Colonic mucosa (tissue), 4 donors: ENCODE measurements around the gene SELENOH. TPM values are rescaled to one million over a fixed set of nuclear protein-coding genes. Genes with fewer than 3 reads are reported as not detected.
"Not testable (repeated sequence)": the region's sequence is repeated elsewhere in the genome, so short reads cannot be mapped to it uniquely, and the experiment has no call there.

Experiments used
- DNase-seq: peaks from one replicate; pipeline ENCODE4 v3.0.0-alpha.2; 2020
- H3K27ac ChIP-seq: fragments of 200-600 bp; one replicate; pipeline ENCODE4 v1.8.0; 2021
- H3K27me3 ChIP-seq: fragments of 200-600 bp; one replicate; pipeline ENCODE4 v1.8.0; 2021
- H3K36me3 ChIP-seq: fragments of 200-600 bp; one replicate; pipeline ENCODE4 v1.8.0; 2021
- H3K4me1 ChIP-seq: fragments of 200-600 bp; one replicate; pipeline ENCODE4 v1.8.0; 2021; ENCODE audit warnings: mild to moderate bottlenecking
- H3K4me3 ChIP-seq: fragments of 200-600 bp; one replicate; pipeline ENCODE4 v1.8.0; 2021
- H3K9ac ChIP-seq, 2 donors: one replicate each; pipeline ENCODE4 v1.7.0; 2013; ENCODE audit warnings: control low read depth in 2 of 2, low read depth in 2 of 2, low read length in 2 of 2
- H3K9me3 ChIP-seq: fragments of 200-600 bp; one replicate; pipeline ENCODE4 v1.8.0; 2021
- CTCF ChIP-seq: fragments of 200-600 bp; IDR thresholded peaks from one replicate; pipeline ENCODE4 v1.8.0; 2022; ENCODE audit warnings: antibody characterized with exemption, mild to moderate bottlenecking
- intact Hi-C: fragments of 100-400 bp; cut with DNase I; formaldehyde crosslinking; loops from one replicate; pipeline ENCODE4 v1.14.1; 2022
- total RNA-seq, 2 donors: library from RNA; stranded (reverse); fragmentation: NEBNext Ultra II Directional in 1 of 2; extraction: Animal tissue kit (Norgen Biotek cat#: 25700) in 1 of 2; gene quantifications; one replicate each; pipeline ENCODE4 v1.2.1, GENCODE V29; 2021
- donor health status: healthy.
- donor health status: DM: no; HTN: no; CAD: no.
- donor health status: DM: no; HTN: no; CAD: no.

Gene SELENOH
- total RNA-seq, 2 donors from 2014 or later, result 86.9 to 140 TPM

GRCh38 chr11:57713835-57714234 lies 27.5 kb upstream of the SELENOH start:
- intact Hi-C loops, result loop anchor here (5.0 kb wide), 1 partner anchor 42 kb away; no protein-coding TSS in a partner anchor
- peaks cover 24% of the 10 kb centered on the region for H3K4me1 ChIP-seq
- H3K9me3 ChIP-seq, result no peaks in the 10 kb centered on the region
- peak overlapping the region in 1 of 2 donors; percentile 100 for H3K9ac ChIP-seq
- no peak for TF ChIP-seq CTCF
- no peak for DNase-seq
- H3K27ac ChIP-seq, result no peak overlapping the region
- peak overlapping the region; percentile 64 for H3K4me3 ChIP-seq
- H3K27me3 ChIP-seq, result no peaks in the 10 kb centered on the region
- H3K36me3 ChIP-seq, result no peaks in the 10 kb centered on the region

- DNase-seq, H3K9ac ChIP-seq, H3K9me3 ChIP-seq, intact Hi-C loops, H3K27ac ChIP-seq, H3K36me3 ChIP-seq, H3K4me3 ChIP-seq, H3K27me3 ChIP-seq: not testable (repeated sequence)
- H3K4me1 ChIP-seq, result peaks cover 20% of the 10 kb centered on the region
These were observed 24.6 kb upstream of the SELENOH start for GRCh38 chr11:57716726-57717125.

- Histone ChIP-seq H3K36me3 (no peaks in the 10 kb centered on the region), H3K27ac (no peak overlapping the region), H3K4me3 (no peak overlapping the region), H3K9me3 (no peaks in the 10 kb centered on the region), H3K27me3 (no peaks in the 10 kb centered on the region), H3K9ac (no peak overlapping the region), H3K4me1 (no peaks in the 10 kb centered on the region)
- intact Hi-C loops, result no loop called here
- DNase-seq, result no peak
- TF ChIP-seq CTCF, result no peak
These were observed 14.1 kb upstream of the SELENOH start for GRCh38 chr11:57727185-57727584.

- Histone ChIP-seq H3K9me3 (no peaks in the 10 kb centered on the region), H3K4me3 (no peak overlapping the region), H3K4me1 (no peaks in the 10 kb centered on the region), H3K36me3 (no peaks in the 10 kb centered on the region), H3K27me3 (no peaks in the 10 kb centered on the region), H3K27ac (no peak overlapping the region), H3K9ac (no peak overlapping the region)
- no peak for DNase-seq
- intact Hi-C loops, result no loop called here
- TF ChIP-seq CTCF, result no peak
These were observed 12.5 kb upstream of the SELENOH start for GRCh38 chr11:57728829-57729228.

- no peaks in the 10 kb centered on the region for H3K9me3 ChIP-seq
- H3K9ac ChIP-seq, result no peak overlapping the region
- intact Hi-C loops, result no loop called here
- DNase-seq, result no peak
- no peak overlapping the region for H3K27ac ChIP-seq
- H3K4me1 ChIP-seq, result no peaks in the 10 kb centered on the region
- H3K36me3 ChIP-seq, result no peaks in the 10 kb centered on the region
- H3K27me3 ChIP-seq, result no peaks in the 10 kb centered on the region
- TF ChIP-seq CTCF, result no peak
- H3K4me3 ChIP-seq, result no peak overlapping the region
These were observed 11.8 kb upstream of the SELENOH start for GRCh38 chr11:57729479-57729878.

- TF ChIP-seq CTCF, result no peak
- Histone ChIP-seq H3K27ac (no peak overlapping the region), H3K36me3 (no peaks in the 10 kb centered on the region), H3K4me1 (no peaks in the 10 kb centered on the region), H3K27me3 (no peaks in the 10 kb centered on the region), H3K4me3 (no peak overlapping the region), H3K9ac (no peak overlapping the region), H3K9me3 (no peaks in the 10 kb centered on the region)
- no peak for DNase-seq
- intact Hi-C loops, result no loop called here
These were observed 8.6 kb upstream of the SELENOH start for GRCh38 chr11:57732661-57733060.
